ENCODE results near the gene VOPP1. TPM values are rescaled to one million over a fixed set of nuclear protein-coding genes. Genes with fewer than 3 reads are reported as not detected.

Gene VOPP1
- total RNA-seq, 4 donors from 2014 or later = 15.7 to 24.9 (median 20.3) TPM

DNA sequence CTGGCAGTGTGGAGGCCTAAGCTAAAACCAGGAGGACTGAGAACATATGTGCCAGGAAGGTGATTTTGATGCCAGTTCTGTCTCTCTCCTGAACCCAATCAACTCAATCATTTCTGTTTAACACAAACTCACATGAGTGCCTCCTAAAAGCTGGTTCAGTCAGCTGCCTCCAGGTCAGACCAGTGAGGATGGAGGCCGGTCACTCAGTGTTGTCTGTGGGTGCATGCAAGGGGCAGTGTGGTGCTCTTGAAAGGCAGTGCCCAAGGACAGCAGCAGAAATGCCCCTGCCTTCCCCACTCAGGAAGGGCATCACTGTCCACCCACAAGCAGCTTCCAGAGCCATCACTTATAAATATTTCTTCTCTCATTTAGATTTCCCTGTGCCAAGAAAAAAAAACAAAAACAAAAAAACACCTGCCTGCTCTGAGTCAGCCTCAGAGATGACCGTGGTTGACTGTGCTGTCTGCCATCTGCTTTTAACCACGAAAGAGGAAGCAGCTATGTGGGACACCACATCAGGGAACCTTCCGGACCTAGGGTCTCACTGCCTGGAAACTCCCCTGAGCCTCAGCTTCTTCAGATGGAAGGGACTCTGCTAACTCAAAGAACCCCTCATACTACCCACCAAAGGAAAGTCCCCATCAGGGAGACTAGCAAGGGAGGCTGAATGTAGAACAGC, 39.1 kb downstream of the VOPP1 start:
- TF ChIP-seq, protein P1, sequence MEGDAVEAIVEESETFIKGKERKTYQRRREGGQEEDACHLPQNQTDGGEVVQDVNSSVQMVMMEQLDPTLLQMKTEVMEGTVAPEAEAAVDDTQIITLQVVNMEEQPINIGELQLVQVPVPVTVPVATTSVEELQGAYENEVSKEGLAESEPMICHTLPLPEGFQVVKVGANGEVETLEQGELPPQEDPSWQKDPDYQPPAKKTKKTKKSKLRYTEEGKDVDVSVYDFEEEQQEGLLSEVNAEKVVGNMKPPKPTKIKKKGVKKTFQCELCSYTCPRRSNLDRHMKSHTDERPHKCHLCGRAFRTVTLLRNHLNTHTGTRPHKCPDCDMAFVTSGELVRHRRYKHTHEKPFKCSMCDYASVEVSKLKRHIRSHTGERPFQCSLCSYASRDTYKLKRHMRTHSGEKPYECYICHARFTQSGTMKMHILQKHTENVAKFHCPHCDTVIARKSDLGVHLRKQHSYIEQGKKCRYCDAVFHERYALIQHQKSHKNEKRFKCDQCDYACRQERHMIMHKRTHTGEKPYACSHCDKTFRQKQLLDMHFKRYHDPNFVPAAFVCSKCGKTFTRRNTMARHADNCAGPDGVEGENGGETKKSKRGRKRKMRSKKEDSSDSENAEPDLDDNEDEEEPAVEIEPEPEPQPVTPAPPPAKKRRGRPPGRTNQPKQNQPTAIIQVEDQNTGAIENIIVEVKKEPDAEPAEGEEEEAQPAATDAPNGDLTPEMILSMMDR (IDR thresholded peaks at IDR 0.05) = no peak
- TF ChIP-seq POLR2AphosphoS5 (IDR thresholded peaks at IDR 0.05) = no peak
- TF ChIP-seq EP300 (IDR thresholded peaks at IDR 0.05) = no peak
- TF ChIP-seq POLR2A (IDR thresholded peaks at IDR 0.05) = no peak
- Histone ChIP-seq H3K4me3 (no peak overlapping the region), H3K4me1 (peaks cover 26% of the 10 kb centered on the region), H3K27me3 (no peaks in the 10 kb centered on the region), H3K27ac (peak overlapping the region; percentile 28), H3K9me3 (no peaks in the 10 kb centered on the region), H3K36me3 (no peaks in the 10 kb centered on the region)
- 59% methylated on average over 4 of the region's 4 CpGs for WGBS
- no peak for DNase-seq (ENCODE audit: low spot score in 2 of 2)

DNA sequence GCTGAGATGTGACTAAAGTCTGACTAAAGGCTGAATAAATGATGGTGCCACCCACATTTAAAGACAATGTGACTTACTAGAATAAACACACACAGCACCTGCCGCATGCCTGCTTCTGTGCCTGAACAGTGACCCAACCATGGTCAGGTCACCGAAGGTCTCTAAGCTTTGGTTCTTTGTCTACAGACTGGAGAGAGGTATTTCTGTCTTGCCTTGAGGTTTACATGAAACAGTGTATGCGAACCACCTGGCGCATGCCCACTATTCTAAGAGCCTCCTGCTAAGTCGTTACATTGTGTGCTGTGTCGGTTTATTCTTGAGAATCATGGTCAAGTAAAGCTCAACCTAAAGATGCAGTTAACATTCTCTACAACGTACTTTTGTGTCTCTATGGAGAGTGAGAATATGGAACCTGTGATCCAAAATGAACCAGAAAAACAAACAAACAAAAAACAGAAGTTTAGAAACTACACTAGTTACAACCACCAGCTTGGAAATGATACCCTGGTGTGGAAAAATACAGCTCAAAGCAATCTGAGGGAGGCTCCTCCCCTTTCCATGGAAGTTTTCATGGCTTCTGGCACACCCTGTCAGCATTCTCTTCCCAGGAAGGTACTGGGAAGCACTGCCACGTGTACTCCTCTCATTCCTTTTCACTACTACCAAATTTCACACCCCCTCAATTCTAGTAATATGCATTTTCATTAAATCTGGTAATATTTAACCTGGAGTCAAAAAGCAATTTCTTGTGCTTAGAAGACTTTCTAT, 40.0 kb downstream of the VOPP1 start:
- H3K36me3 ChIP-seq = no peaks in the 10 kb centered on the region
- TF ChIP-seq, protein P1 (IDR thresholded peaks at IDR 0.05) = no peak
- no peak for TF ChIP-seq POLR2AphosphoS5 (IDR thresholded peaks at IDR 0.05)
- no peak for TF ChIP-seq EP300 (IDR thresholded peaks at IDR 0.05)
- TF ChIP-seq POLR2A (IDR thresholded peaks at IDR 0.05) = no peak
- no peak overlapping the region for H3K4me3 ChIP-seq
- H3K4me1 ChIP-seq = peaks cover 26% of the 10 kb centered on the region
- DNase-seq (ENCODE audit: low spot score in 2 of 2) = no peak
- H3K27ac ChIP-seq = peak overlapping the region; percentile 28
- WGBS = 84% methylated on average over 8 of the region's 8 CpGs
- no peaks in the 10 kb centered on the region for H3K9me3 ChIP-seq
- no peaks in the 10 kb centered on the region for H3K27me3 ChIP-seq

DNA sequence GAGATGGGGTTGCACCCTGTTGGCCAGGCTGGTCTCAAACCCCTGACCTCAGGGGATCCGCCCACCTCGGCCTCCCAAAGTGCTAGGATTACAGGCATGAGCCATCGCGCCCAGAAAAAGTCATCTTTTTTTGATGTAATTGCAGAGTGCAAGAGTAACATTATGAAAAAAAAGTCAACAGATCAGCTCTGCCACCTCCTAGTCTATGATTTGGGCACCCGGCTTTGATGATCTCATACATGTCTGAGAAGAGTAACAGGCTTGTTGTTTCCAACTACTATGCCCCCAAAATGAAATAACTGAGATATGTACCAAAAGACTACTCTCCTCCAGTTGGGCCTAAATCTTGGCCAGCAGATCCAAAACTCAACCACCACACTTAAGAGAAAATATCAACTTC, 40.8 kb downstream of the VOPP1 start:
- Histone ChIP-seq H3K27me3 (no peaks in the 10 kb centered on the region), H3K4me1 (peaks cover 26% of the 10 kb centered on the region), H3K27ac (no peak overlapping the region), H3K9me3 (no peaks in the 10 kb centered on the region), H3K4me3 (no peak overlapping the region), H3K36me3 (no peaks in the 10 kb centered on the region)
- WGBS = 97% methylated on average over 5 of the region's 5 CpGs
- DNase-seq (ENCODE audit: low spot score in 2 of 2) = no peak
- TF ChIP-seq EP300 (IDR thresholded peaks at IDR 0.05) = no peak
- TF ChIP-seq POLR2AphosphoS5 (IDR thresholded peaks at IDR 0.05) = no peak
- TF ChIP-seq, protein P1 (IDR thresholded peaks at IDR 0.05) = no peak
- no peak for TF ChIP-seq POLR2A (IDR thresholded peaks at IDR 0.05)

DNA sequence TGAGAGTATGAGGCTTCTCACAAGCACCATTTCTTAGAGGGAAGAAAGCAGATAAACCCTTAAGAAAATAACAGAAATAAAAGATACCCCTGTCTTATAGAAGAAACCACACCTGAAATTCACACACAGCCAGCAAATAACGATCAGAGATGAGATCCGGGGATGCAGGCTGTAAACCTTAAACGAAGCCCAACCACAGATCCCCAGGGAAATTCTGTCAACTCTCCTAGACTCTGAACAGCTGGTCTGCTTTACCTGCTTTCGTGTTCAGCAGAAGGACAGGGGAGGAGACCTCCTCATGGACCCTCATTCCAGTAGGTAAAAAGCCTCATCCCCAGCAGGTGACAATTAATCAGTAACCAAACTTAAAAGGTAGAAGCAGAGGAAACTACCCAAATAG, 45.0 kb downstream of the VOPP1 start:
- no peaks in the 10 kb centered on the region for H3K27me3 ChIP-seq
- H3K36me3 ChIP-seq = no peaks in the 10 kb centered on the region
- H3K4me3 ChIP-seq = no peak overlapping the region
- H3K9me3 ChIP-seq = no peaks in the 10 kb centered on the region
- TF ChIP-seq, protein P1 (IDR thresholded peaks at IDR 0.05) = no peak
- TF ChIP-seq POLR2A (IDR thresholded peaks at IDR 0.05) (no peak), POLR2AphosphoS5 (IDR thresholded peaks at IDR 0.05) (no peak), EP300 (IDR thresholded peaks at IDR 0.05) (no peak)
- no peak overlapping the region for H3K27ac ChIP-seq
- peaks cover 2% of the 10 kb centered on the region for H3K4me1 ChIP-seq
- WGBS = 66% methylated on average over 4 of the region's 4 CpGs
- no peak for DNase-seq (ENCODE audit: low spot score in 2 of 2)

DNA sequence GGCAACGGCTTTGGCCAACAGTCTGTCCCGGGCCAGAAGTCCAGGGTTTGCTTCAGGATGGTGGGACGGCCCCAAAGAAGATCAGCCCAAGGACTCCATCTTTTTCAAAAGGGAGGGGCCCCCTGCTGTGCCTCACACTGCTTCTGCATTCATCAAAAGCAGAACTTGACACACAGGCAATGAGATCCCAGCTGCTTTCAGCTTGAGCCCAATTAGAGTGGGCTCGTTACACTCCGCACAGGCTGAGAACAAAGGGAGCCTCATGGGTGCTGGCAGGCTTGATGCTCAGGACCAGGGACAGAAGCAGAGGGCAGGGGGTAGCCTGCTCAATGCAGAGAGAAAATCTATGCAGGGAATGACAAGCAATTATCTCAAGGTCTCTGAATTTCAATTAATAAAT, 45.5 kb downstream of the VOPP1 start:
- no peak for DNase-seq (ENCODE audit: low spot score in 2 of 2)
- H3K4me3 ChIP-seq = no peak overlapping the region
- no peaks in the 10 kb centered on the region for H3K4me1 ChIP-seq
- no peaks in the 10 kb centered on the region for H3K27me3 ChIP-seq
- TF ChIP-seq, protein P1 (IDR thresholded peaks at IDR 0.05) = no peak
- TF ChIP-seq EP300 (IDR thresholded peaks at IDR 0.05) = no peak
- TF ChIP-seq POLR2A (IDR thresholded peaks at IDR 0.05) = no peak
- TF ChIP-seq POLR2AphosphoS5 (IDR thresholded peaks at IDR 0.05) = no peak
- H3K36me3 ChIP-seq = no peaks in the 10 kb centered on the region
- 88% methylated on average over 5 of the region's 5 CpGs for WGBS
- no peak overlapping the region for H3K27ac ChIP-seq
- H3K9me3 ChIP-seq = no peaks in the 10 kb centered on the region

Data from suprapubic skin (tissue), 4 donors.